ENCODE results near the gene LPXN.

The LPXN gene

DNA sequence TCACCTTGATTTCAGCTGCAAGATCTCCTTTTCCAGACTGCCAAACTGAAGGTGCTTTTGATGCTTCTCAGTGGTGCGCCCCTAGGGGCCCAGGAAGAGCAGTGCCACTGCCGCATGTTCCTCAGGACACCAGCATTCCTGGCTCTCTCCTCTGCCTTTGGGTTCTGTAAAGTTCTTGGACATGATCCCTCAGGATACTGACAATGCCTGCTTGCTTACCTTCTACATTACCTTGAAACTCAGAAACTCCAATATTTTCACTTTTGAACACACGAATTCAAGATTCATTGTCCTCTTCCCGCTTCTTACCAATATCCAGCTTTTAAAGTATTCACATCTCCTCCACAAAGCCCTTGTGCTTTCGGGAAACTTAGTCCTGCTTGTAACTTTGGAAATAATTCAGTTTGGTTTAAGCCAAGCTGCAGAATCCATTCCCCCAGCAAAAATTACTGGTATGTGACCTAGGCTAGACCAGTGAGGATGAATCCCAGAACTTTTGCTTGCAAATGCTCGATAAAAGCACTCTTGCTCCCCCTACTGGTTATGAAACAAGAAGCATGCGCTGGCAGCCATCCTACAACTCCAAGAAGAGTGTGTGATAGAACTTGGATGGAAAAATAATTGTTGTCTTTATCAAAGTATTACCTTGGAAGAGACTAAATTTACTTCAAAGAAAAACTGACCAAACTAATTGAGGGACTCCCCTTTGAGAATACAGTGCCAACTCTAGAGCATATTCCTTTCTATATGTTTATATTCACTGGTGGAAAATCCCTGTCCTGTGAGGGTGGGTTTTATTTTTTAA is 51.2 kb downstream of the LPXN start:
- peak; percentile 70 for DNase-seq (ENCODE audit: low read depth)

DNA sequence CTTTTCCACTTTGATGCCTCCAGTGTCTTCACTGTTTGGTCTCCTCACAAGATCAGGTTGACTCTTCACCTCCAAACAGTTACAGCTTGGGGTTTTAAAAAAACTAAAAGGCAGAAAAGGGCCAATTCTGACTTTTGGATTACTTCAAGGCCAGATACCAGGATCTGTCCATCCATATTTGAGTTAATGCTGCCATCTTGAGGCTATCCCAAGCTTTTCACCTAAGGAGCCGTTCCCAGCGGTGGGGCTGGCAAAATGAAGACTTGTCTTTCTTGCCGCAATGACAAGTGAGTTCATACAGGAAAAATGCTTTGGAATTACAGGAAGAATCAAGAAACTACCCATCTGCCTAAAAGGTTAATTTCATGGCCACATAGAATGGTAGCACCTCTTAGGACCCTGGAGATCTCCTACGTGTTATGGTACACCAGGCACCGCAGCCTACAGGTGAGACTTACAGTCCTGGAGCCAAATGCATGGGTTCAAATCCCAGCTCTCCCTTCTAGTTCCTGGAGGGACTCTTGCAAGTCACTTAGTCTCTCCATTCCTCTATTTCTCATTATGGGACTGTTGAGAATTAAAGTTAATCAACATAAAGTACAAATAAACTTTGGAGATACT is 61.8 kb downstream of the LPXN start:
- DNase-seq (ENCODE audit: low read depth), result no peak

DNA sequence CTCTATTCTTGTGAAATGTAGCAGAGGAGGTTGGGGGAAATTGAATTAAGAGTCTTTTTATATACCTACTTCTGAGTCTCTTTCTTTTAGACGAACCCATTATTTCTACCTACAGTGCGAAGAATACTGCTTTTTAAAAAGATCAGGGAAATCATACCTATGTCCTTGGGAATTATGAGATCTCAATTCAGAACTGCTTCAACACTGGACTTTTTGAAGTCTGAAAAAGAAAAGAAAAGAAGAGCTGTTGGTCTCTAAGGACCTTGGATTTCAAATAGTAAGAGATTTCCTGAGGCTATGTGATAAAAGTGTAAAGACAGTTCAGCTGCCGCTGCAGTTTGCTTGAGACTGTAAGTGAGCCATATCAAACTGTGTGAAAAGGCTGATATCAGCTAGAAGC is 64.0 kb downstream of the LPXN start:
- DNase-seq (ENCODE audit: low read depth), result no peak

DNA sequence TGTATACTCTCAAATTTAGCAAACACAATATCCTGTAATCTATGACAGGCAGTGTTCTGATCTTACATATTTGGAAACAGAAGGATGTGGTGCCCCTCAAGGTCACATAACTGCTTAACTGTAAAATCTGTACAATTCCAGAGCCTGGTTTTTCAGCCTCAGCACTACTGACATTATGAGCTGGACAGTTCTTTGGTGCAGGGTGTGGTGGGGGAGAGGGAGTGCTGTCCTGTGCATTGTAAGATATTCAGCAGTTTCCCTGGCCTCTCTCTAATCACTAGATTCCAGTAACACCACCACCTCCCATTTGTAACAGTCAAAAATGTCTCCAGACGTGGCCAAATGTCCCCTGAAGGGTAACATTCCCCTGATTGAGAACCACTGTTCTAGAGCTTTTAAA is 65.9 kb downstream of the LPXN start:
- DNase-seq (ENCODE audit: low read depth), result no peak

DNA sequence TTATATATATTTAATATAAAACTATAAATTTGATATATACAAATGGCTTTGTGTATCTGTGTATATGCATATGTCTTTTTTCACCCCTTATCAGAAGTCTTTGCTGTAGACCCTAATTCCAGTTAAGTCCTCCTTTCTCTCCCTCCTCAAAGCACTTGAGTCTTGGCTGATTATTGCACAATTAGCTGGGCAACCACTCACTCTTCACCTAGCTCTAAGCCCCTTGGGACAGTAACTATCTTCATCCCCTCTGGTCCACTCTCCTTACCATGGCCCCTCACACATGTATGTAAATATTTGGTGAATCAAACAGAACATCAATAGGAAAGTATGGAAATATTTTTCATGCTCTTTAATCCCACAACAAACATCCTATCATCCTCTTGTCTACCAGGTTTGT is 66.8 kb downstream of the LPXN start:
- no peak for DNase-seq (ENCODE audit: low read depth)

DNA sequence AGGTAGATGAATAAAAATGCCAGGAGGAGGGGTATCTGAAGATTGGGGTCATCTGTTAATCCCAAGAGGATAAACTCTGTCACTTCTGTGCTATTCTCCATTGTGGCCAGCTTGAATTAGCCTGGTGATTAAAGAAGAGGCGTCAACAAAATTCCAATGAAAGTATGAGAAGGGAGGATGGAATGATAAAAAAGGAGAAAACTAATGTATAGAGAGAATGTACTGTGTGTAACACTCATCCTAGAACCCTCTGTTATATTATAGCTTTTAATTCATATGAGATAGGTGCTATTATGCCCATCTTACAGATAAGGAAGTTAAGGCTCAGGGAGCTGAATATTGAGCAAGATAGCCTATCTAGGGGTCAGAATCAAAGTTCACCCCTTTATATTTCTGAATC is 67.7 kb downstream of the LPXN start, which contains the start of gene OR5B21:
Gene OR5B21, minus strand, starts transcription at position 101 of the 400 bp plus-strand sequence. Its CDS starts 0 bp downstream, at position 101.
- DNase-seq (ENCODE audit: low read depth), result no peak

DNA sequence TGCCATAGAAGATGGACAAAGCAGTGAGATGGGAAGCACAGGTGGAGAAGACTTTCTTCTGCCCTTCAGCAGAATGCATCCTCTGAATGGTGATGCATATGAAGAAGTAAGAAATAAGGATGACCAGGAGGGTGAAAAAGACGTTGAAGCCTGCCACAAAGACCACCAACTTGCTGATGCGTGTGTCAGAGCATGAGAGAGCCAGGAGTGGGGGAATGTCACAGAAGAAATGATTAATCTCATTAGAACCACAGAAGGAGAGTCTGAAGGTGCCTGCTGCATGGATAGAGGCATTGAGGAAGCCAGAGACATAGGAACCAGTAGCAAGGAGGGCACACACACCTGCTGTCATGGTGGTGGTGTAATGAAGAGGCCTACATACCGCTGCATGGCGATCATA is 68.3 kb downstream of the LPXN start:
- no peak for DNase-seq (ENCODE audit: low read depth)

DNA sequence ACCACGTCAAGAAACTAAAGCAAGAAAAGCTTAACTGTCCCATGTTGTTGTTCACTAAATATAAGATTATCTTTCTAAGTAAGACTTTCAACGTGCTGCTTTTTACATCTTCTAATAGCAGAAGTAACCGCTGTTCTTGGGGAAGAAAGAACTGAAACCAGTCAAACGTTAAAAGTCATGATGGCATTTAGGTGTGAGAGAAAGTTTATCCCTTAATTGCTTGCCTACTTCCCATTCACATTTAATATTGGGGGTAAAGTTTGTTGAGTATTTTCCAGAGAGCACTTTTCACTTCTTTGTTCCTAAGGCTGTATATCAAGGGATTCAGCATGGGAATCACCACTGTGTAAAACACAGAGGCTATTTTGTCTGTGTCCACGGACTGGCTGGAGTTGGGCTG is 68.7 kb downstream of the LPXN start:
- no peak for DNase-seq (ENCODE audit: low read depth)

DNA sequence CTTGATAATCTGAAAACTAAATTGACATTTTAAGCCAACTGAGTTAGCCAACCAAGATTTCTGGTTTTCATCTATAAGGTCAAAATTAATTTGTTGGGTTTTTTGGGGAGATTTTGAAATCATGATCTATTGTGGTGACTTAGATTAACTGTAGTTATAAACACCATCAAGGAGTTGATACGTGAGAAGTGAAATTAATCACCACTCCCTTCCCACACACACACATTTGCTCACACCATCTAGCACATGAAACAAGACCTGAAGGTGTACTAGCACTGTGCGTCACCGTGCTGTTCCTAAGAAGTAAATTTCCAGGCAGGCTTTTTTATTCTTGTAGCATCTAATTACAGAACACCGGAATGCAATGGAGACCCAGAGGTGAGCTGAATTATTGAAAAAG is 69.8 kb downstream of the LPXN start:
- no peak for DNase-seq (ENCODE audit: low read depth)

DNA sequence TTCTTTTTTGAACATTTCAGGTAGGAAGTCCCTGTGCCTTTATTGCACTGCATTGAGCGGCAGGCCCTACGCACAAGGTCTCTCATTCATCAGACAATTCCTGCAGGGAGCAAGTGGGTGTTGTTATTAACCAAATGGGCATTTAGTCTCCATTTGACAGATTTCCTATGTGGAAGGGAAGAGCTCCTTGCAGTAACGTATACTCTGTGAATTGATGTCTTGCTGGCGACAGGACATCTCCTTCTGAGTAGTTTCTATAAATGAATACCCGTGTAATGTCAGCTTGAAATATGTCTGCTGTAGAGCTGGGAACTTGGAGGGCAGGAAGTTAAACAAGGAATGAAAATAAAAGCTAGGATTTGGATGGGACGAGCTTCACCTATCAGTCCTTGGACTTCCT is 71.4 kb downstream of the LPXN start:
- DNase-seq (ENCODE audit: low read depth), result no peak

DNA sequence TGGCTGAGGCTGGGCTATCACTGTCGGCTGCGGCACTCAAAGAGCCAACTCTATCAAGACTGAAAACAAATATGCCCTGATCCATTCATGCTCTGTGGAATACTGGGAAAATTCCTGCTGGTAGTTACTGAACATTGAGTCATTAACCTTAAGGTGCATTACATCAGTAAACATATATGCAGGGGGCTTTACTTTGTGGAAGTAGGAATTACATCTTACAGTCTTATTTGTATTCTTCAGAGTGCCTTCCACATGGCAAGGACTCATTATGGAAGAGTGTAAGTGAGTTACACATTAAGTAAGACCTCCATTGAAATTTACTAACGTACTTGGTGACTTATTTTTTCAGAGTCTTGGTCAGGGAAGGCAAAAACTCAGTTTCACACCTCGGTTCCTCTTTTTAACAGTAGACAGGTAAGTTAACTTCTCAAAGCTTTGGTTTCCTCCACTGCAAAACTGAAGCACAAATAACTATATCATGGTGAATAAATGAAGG is 72.2 kb downstream of the LPXN start:
- DNase-seq (ENCODE audit: low read depth), result no peak

DNA sequence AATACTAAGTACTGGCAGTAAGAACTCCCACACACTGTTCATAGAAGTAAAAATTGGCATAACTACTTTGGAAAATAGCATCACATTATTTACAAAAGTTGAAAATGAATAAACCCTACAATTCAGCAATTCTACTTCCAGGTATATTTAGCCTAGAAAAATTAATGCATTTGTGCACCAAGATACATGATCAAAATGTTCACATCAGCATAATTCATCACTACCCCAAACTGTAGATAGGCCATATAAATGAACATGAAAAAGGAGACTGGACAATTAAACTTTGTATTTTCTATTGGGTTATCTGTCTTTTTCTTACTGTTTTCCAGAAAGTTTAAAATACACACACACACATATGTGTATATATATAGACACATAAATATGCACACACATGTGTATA is 73.7 kb downstream of the LPXN start:
- DNase-seq (ENCODE audit: low read depth), result no peak

DNA sequence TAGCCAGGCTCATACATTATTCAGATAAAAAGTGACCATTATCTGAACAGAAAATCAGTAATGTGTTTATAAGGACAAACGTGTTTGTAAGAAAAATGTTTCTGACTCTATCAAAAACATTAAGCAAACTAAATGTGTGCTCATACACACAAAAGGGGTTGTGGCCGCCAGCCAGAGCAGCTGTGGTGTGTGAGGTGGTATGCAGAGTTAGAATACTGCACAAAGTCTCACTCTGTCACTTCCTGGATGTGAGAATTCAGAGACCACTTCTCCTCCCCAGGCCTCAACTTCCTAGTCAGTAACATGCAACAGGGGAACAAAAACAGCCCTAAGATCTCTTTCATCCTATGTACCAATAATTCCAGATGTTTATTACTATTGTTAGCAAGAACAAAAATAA is 77.2 kb downstream of the LPXN start:
- DNase-seq (ENCODE audit: low read depth), result no peak

DNA sequence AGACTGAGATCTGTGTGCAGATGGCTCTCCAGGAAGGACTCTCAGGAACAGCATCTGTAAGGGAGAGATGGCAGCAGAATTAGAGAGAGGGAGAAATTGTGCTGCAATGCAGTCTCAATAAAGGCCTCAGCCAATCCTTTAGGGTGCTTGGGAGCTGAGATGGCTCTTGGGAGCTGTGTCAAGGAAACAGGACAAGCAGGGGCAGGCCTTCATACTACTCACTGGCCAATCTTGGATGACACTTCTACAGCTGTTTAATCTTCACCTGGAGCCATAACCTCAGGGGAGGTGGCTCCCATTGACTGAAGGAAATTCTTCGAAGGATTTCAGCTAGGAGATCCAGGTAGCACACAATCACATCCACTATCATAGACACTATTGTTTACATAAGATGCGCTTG is 77.7 kb downstream of the LPXN start:
- no peak for DNase-seq (ENCODE audit: low read depth)

DNA sequence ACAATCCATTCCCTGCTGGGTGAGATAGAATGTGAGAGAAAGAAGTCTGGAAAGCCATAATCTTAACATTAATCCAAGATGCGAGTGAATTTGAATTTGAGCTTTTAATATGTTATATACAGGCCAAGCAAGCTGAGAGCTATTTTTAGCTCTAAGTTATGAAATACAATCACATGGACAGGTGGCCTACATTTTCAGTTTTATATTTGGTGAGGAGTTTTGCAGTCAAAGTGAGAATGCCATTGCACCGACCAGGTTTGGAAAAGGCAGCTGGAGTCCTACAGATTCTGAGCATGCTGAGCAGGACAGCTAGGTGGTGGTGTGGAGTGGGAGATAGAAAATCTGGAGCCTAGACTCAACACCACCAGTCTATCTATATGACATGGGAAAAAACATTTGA is 79.8 kb downstream of the LPXN start:
- DNase-seq (ENCODE audit: low read depth), result no peak

DNA sequence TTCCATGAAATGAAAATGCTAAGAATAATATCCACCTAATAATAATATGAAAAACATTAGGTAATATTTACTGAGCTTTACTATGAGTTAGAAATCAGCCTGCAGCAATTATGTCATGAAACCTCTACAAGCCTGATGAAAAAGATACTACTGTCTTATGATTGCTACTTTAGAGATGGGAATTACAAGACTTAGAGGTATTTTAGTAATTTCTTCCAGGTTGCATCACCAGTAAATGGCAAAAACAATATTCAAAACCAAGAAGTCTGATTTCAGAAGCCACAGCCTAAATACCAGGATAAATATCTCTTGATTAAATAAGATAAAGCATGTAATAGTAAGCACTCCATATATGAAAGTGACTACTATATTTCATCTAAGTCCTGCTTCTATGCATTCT is 81.6 kb downstream of the LPXN start:
- DNase-seq (ENCODE audit: low read depth), result no peak

DNA sequence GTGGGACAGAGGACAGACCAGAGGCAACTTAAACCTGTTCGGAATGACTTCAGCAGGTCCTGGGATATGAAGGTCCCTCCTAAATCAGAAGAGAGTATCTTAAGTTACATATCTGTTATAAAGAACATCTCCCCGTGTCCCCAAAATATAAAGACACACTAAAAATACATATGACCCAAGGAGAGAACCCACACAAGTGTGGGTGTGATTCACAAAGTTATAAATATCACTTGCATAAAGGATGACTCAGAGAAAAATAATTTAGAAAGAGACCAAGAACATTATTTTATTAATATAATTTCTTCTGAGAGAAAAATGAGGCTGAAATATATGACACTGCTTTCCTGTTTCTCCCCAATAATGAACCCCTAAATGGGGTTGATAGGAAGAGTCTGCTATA is 82.0 kb downstream of the LPXN start:
- DNase-seq (ENCODE audit: low read depth), result no peak

DNA sequence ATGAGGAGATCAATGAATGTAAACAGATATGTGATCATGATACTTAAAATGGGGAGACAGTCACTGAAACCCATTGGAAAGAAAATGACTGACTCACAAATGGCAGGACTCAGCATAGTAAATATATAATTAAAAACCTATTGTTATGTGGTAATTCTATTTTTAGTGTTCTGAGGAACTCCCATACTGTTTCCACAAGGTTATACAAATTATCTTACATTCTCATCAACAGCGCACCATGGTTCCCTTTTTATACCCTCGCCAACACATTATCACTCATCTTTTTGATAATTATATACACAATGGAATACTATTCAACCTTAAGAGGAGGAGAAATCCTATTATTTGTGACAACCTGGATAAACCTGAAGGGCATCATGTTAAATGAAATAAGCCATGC is 84.8 kb downstream of the LPXN start:
- no peak for DNase-seq (ENCODE audit: low read depth)

DNA sequence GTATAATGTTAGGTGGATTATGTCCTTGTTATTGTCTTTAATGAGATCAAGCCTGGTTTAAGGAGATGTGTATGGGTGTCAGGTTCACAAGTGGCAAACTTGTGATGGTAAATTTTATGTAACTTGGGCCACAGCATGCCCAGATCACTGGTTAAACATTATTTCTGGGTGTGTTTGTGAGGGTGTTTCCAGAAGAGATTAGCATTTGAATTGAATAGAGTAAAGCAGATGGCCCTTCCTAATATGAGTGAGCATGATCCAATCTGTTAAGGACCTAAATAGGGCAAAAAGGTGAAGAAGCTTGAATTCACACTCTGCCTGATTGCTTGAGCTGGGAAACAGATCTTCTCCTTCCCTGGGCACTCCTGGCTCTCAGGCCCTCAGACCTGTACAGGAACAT is 88.5 kb downstream of the LPXN start:
- no peak for DNase-seq (ENCODE audit: low read depth)

DNA sequence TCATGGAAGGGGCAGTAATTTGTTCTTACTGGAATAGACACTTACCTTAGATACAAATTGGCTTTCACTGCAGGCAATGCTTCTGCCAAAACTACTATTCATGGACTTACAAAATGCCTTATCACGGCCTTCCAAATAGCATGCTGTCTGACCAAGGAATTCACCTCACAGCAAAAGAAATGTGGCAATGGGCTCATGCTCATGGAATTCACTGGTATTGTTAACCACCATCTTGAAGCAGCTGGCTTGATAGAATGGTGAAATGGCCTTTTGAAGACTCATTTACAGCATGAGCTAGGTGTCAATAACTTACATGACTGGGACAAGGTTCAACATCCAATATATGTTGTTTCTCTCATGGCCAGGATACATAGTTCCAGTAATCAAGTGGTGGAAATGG is 89.7 kb downstream of the LPXN start:
- no peak for DNase-seq (ENCODE audit: low read depth)
